H1 (cell line): Measurements from ENCODE around the gene PPIA. TPM values are rescaled to one million over a fixed set of nuclear protein-coding genes. Genes with fewer than 3 reads are reported as not detected.
A peak's percentile ranks its signal among the peaks of the same experiment; 100 is the strongest.

Source experiments
- BACH1 ChIP-seq: IDR thresholded peaks from 2 replicates; pipeline ENCODE4 v1.6.1; 2012; ENCODE audit warnings: low read length, improper control_type of control experiment
- BRCA1 ChIP-seq: IDR thresholded peaks from 2 replicates; pipeline ENCODE4 v1.6.1; 2012; ENCODE audit warnings: low read depth, low read length, improper control_type of control experiment
- CEBPB ChIP-seq: IDR thresholded peaks from 2 replicates; pipeline ENCODE4 v1.6.1; 2012; ENCODE audit warnings: low read depth, low read length
- CREB1 ChIP-seq: IDR thresholded peaks from 2 replicates; pipeline ENCODE4 v1.6.1; 2012; ENCODE audit warnings: inconsistent platforms
- EP300 ChIP-seq, 2 experiments: IDR thresholded peaks; 1 replicate in 1 of 2; 2 replicates in 1 of 2; pipeline ENCODE4 v1.6.1; 2011 to 2012; ENCODE audit warnings: low read depth in 2 of 2, low read length in 2 of 2, mild to moderate bottlenecking in 2 of 2, borderline replicate concordance in 1 of 2, inconsistent platforms in 1 of 2, moderate library complexity in 1 of 2
- EZH2 ChIP-seq: fragments of 200-600 bp; sonication (generic); IDR thresholded peaks from 2 replicates; pipeline ENCODE4 v1.7.1; 2012; ENCODE audit warnings: low read depth, mild to moderate bottlenecking, moderate library complexity, low read length, inconsistent platforms; ENCODE audit not compliant: severe bottlenecking
- GABPA ChIP-seq: IDR thresholded peaks from 2 replicates; pipeline ENCODE4 v1.6.1; 2011; ENCODE audit warnings: mild to moderate bottlenecking, low read length, moderate library complexity, borderline replicate concordance; ENCODE audit not compliant: insufficient read depth
- HDAC2 ChIP-seq, 2 experiments: fragments of 300-600 bp in 1 of 2; sonication (generic) in 1 of 2; IDR thresholded peaks; 2 replicates each; pipeline ENCODE4 v1.6.1; 2011 to 2012; ENCODE audit warnings: low read depth in 2 of 2, low read length in 2 of 2, mild to moderate bottlenecking in 2 of 2, moderate library complexity in 2 of 2, borderline replicate concordance in 1 of 2, inconsistent platforms in 1 of 2
- KDM4A ChIP-seq: IDR thresholded peaks from one replicate; pipeline ENCODE4 v1.7.1; 2012; ENCODE audit warnings: low read depth, mild to moderate bottlenecking, moderate library complexity, low read length, inconsistent platforms; ENCODE audit not compliant: severe bottlenecking
- KDM5A ChIP-seq: fragments of 200-600 bp; IDR thresholded peaks from 2 replicates; pipeline ENCODE4 v1.7.1; 2012; ENCODE audit warnings: mild to moderate bottlenecking, low read length, inconsistent platforms, mixed read lengths
- MAFK ChIP-seq: IDR thresholded peaks from 2 replicates; pipeline ENCODE4 v1.6.1; 2012; ENCODE audit warnings: low read depth, mild to moderate bottlenecking, improper control_type of control experiment, low read length
- NANOG ChIP-seq: IDR thresholded peaks from 2 replicates; pipeline ENCODE4 v1.6.1; 2011; ENCODE audit warnings: low read length, low read depth, mild to moderate bottlenecking, inconsistent platforms; ENCODE audit not compliant: insufficient read depth, poor library complexity, severe bottlenecking
- NRF1 ChIP-seq: IDR thresholded peaks from 2 replicates; pipeline ENCODE4 v1.6.1; 2011; ENCODE audit warnings: mild to moderate bottlenecking, low read depth, low read length, improper control_type of control experiment
- PHF8 ChIP-seq: fragments of 200-600 bp; sonication (generic); conservative IDR thresholded peaks from 2 replicates; pipeline ENCODE4 v1.7.1; 2012; ENCODE audit warnings: low read depth, mild to moderate bottlenecking, inconsistent platforms, low read length, moderate library complexity
- POLR2AphosphoS5 ChIP-seq: IDR thresholded peaks from 2 replicates; pipeline ENCODE4 v1.6.1; 2011; ENCODE audit warnings: low read depth, low read length
- POU5F1 ChIP-seq: IDR thresholded peaks from 2 replicates; pipeline ENCODE4 v1.6.1; 2011; ENCODE audit warnings: low read depth, mild to moderate bottlenecking, low read length, moderate library complexity
- RAD21 ChIP-seq, 2 experiments: IDR thresholded peaks in 1 of 2; conservative IDR thresholded peaks in 1 of 2; 2 replicates each; pipeline ENCODE4 v1.6.1; 2011; ENCODE audit warnings: low read depth in 2 of 2, low read length in 2 of 2, improper control_type of control experiment in 1 of 2, inconsistent platforms in 1 of 2, mild to moderate bottlenecking in 1 of 2, moderate library complexity in 1 of 2
- RBBP5 ChIP-seq: IDR thresholded peaks from 2 replicates; pipeline ENCODE4 v1.7.1; 2012; ENCODE audit warnings: low read depth, mild to moderate bottlenecking, inconsistent platforms, low read length, moderate library complexity, borderline replicate concordance
- RFX5 ChIP-seq: IDR thresholded peaks from 2 replicates; pipeline ENCODE4 v1.6.1; 2011; ENCODE audit warnings: low read depth, low read length, improper control_type of control experiment, borderline replicate concordance
- RNF2 ChIP-seq: fragments of 200-900, 300-1000 bp; sonication (generic); IDR thresholded peaks from 2 replicates; pipeline ENCODE4 v1.7.1; 2016; ENCODE audit warnings: borderline replicate concordance, low read depth, mild to moderate bottlenecking, antibody characterized with exemption, low read length; ENCODE audit not compliant: poor library complexity, severe bottlenecking; ENCODE audit errors: missing control alignments
- SIN3A ChIP-seq, 2 experiments: IDR thresholded peaks in 1 of 2; conservative IDR thresholded peaks in 1 of 2; 2 replicates each; pipeline ENCODE4 v1.6.1; 2011 to 2012; ENCODE audit warnings: low read length in 2 of 2, improper control_type of control experiment in 1 of 2, low read depth in 1 of 2, mild to moderate bottlenecking in 1 of 2
- SUZ12 ChIP-seq: fragments of 200-600 bp; sonication (generic); IDR thresholded peaks from 2 replicates; pipeline ENCODE4 v1.6.1; 2012; ENCODE audit warnings: mild to moderate bottlenecking, inconsistent platforms, low read length, moderate library complexity, mixed read lengths
- TBP ChIP-seq: IDR thresholded peaks from 2 replicates; pipeline ENCODE4 v1.6.1; 2011; ENCODE audit warnings: low read depth, low read length, improper control_type of control experiment
- YY1 ChIP-seq: IDR thresholded peaks from 2 replicates; pipeline ENCODE4 v1.6.1; 2011; ENCODE audit warnings: low read depth, mild to moderate bottlenecking, low read length
- ZNF274 ChIP-seq: IDR thresholded peaks from 2 replicates; pipeline ENCODE4 v1.7.0; 2012; ENCODE audit warnings: low read length, borderline replicate concordance; ENCODE audit errors: extremely low read depth
- polyA plus RNA-seq, 7 experiments: library from polyadenylated mRNA; depleted of rRNA in 3 of 7; stranded (reverse) in 5 of 7; unstranded in 2 of 7; fragments of >200 nt in 5 of 7; fragments of 200-250 nt in 2 of 7; gene quantifications; 1 replicate in 5 of 7; 2 replicates in 1 of 7; 4 replicates in 1 of 7; pipeline versions ENCODE4 v1.2.1 to v1.2.3, GENCODE V29; 2011 to 2013; ENCODE audit warnings: missing spikeins in 2 of 7, mixed read lengths in 2 of 7
- total RNA-seq: library from RNA; stranded (reverse); fragmentation: NEBNext Ultra II Directional; extraction: Animal tissue kit (Norgen Biotek cat#: 25700); gene quantifications from 2 replicates; pipeline ENCODE4 v1.2.1, GENCODE V29; 2021

PPIA gene
- total and polyA plus RNA-seq, 2 of the 8 experiments (the other 6 are each of a cell fraction or from before 2014, with no cell fraction given) = 2,865 to 5,394 TPM

- TF ChIP-seq YY1 (no peak), SUZ12 (no peak), PHF8 (peak; percentile 95; the same call in 1 of the 2 replicates), RNF2 (no peak), EP300 (IDR thresholded peaks at IDR 0.05; ENCODE audit: borderline replicate concordance in 1 of 2, low read depth in 2 of 2, low read length in 2 of 2) (no peak), CREB1 (peak; percentile 46; the same call in 1 of the 2 replicates), RFX5 (no peak), SIN3A (conservative IDR thresholded peaks at IDR 0.05 in 1 of 2, IDR thresholded peaks at IDR 0.05 in 1 of 2; ENCODE audit: low read depth in 1 of 2, low read length in 2 of 2) (no peak; a peak in 1 of 4 replicates), RBBP5 (no peak), CEBPB (no peak), POU5F1 (no peak), ZNF274 (no peak), KDM4A (no peak), MAFK (no peak), POLR2AphosphoS5 (no peak), BRCA1 (no peak), EZH2 (no peak), HDAC2 (IDR thresholded peaks at IDR 0.05; ENCODE audit: borderline replicate concordance in 1 of 2, low read depth in 2 of 2, low read length in 2 of 2) (0 out of 4 replicates have a peak, but pooled peaks of 1 of the 2 experiments have one; percentile 43), NANOG (no peak), GABPA (no peak), NRF1 (no peak), RAD21 (IDR thresholded peaks at IDR 0.05 in 1 of 2, conservative IDR thresholded peaks at IDR 0.05 in 1 of 2; ENCODE audit: low read depth in 2 of 2, low read length in 2 of 2) (peak; percentile 64 to 69), BACH1 (no peak), KDM5A (no peak), TBP (no peak)
These were observed 51.0 kb downstream of the PPIA start (continued) for GRCh38 chr7:44847509-44847919.
